Muscle of arm (tissue), 14 donors: ENCODE measurements around the gene NHERF1. TPM values are rescaled to one million over a fixed set of nuclear protein-coding genes. Genes with fewer than 3 reads are reported as not detected.

ENCODE experiments used
- DNase-seq: peaks from one replicate; pipeline ENCODE4 v3.0.0-alpha.2; 2013
- long read RNA-seq, 11 donors: transcript quantifications; one replicate each; lab custom pipeline, GENCODE V29; 2026
- polyA plus RNA-seq, 12 donors: library from polyadenylated mRNA; unstranded; fragments of 120-200 nt; gene quantifications; one replicate each; pipeline ENCODE4 v1.2.1, GENCODE V29; 2013; ENCODE audit not compliant: insufficient read length in 12 of 12

The NHERF1 gene
- 10 to 100 TPM in 2 of 12 donors, 1 to 10 TPM in 9, not detected in 1; 5.0 to 63.4 (median 6.7) TPM for polyA plus RNA-seq
- long read RNA-seq, donor 1, transcript SLC9A3R1-202 (5 exons, 1,285 nt), result minor isoform, 13 of 77 reads
- long read RNA-seq, donor 1, transcript SLC9A3R1-203 (4 exons, 714 nt), result minor isoform, 9 of 77 reads
- long read RNA-seq, donor 1, transcript SLC9A3R1-201 (6 exons, 1,969 nt), result major isoform, 46 of 77 reads
- long read RNA-seq, donor 1, partial matches to known transcripts, result 8 of 77 reads
- long read RNA-seq, donor 1, other reads (novel, unspliced or antisense), result 0 of 77 reads
- long read RNA-seq, donor 2, partial matches to known transcripts, result 0 of 1 reads
- long read RNA-seq, donor 2, other reads (novel, unspliced or antisense), result 0 of 1 reads
- long read RNA-seq, donor 3, result 0 reads
- long read RNA-seq, donor 4, partial matches to known transcripts, result 0 of 1 reads
- long read RNA-seq, donor 4, other reads (novel, unspliced or antisense), result 0 of 1 reads
- long read RNA-seq, donor 5, partial matches to known transcripts, result 0 of 4 reads
- long read RNA-seq, donor 5, other reads (novel, unspliced or antisense), result 0 of 4 reads
- long read RNA-seq, donor 6, partial matches to known transcripts, result 0 of 2 reads
- long read RNA-seq, donor 6, other reads (novel, unspliced or antisense), result 0 of 2 reads
- long read RNA-seq, donor 7, result 0 reads
- long read RNA-seq, donor 8, partial matches to known transcripts, result 0 of 1 reads
- long read RNA-seq, donor 8, other reads (novel, unspliced or antisense), result 0 of 1 reads
- long read RNA-seq, donor 9, partial matches to known transcripts, result 0 of 1 reads
- long read RNA-seq, donor 9, other reads (novel, unspliced or antisense), result 0 of 1 reads
- long read RNA-seq, donor 10, partial matches to known transcripts, result 0 of 1 reads
- long read RNA-seq, donor 10, other reads (novel, unspliced or antisense), result 0 of 1 reads
- long read RNA-seq, donor 11, result 0 reads

- peak; percentile 87 for DNase-seq
Measured at GRCh38 chr17:74748529-74749278, at the start of gene NHERF1. Gene NHERF1, plus strand, starts transcription at chr17:74748628. Its CDS starts 219 bp downstream, at chr17:74748847.

GRCh38 chr17:74699236-74699635 is 49.2 kb upstream of the NHERF1 start:
- no peak for DNase-seq

- DNase-seq, result no peak
Measured at GRCh38 chr17:74702116-74702871, 46.1 kb upstream of the NHERF1 start.

GRCh38 chr17:74703311-74703710 is 45.1 kb upstream of the NHERF1 start:
- DNase-seq, result no peak

- no peak for DNase-seq
Measured at GRCh38 chr17:74704544-74704943, 43.9 kb upstream of the NHERF1 start.

GRCh38 chr17:74711058-74711824 is 37.2 kb upstream of the NHERF1 start:
- no peak for DNase-seq

GRCh38 chr17:74712301-74712700 is 36.1 kb upstream of the NHERF1 start:
- no peak for DNase-seq

- DNase-seq, result no peak
Measured at GRCh38 chr17:74712756-74713155, 35.7 kb upstream of the NHERF1 start, which contains the start of gene CD300LF. Gene CD300LF, minus strand, starts transcription at chr17:74712923. Its CDS starts 57 bp downstream, at chr17:74712866.

- DNase-seq, result no peak
Measured at GRCh38 chr17:74713171-74713755, 35.2 kb upstream of the NHERF1 start.

GRCh38 chr17:74715144-74715543 is 33.3 kb upstream of the NHERF1 start:
- no peak for DNase-seq

- DNase-seq, result no peak
Measured at GRCh38 chr17:74720506-74720905, 27.9 kb upstream of the NHERF1 start.

- DNase-seq, result no peak
Measured at GRCh38 chr17:74722782-74723181, 25.6 kb upstream of the NHERF1 start.

GRCh38 chr17:74723891-74724290 is 24.5 kb upstream of the NHERF1 start:
- DNase-seq, result no peak

- no peak for DNase-seq
Measured at GRCh38 chr17:74725111-74725510, 23.3 kb upstream of the NHERF1 start.

- no peak for DNase-seq
Measured at GRCh38 chr17:74728033-74728701, 20.3 kb upstream of the NHERF1 start.

GRCh38 chr17:74728702-74729075 is 19.7 kb upstream of the NHERF1 start:
- DNase-seq, result no peak

GRCh38 chr17:74729368-74729767 is 19.1 kb upstream of the NHERF1 start:
- DNase-seq, result no peak

GRCh38 chr17:74729866-74730265 is 18.6 kb upstream of the NHERF1 start:
- DNase-seq, result no peak
